NCI-H2227 treated with DMSO at 0.1 percent for 48 hours (cell line): ENCODE data around the gene RUBCNL.

Source experiments
- DNase-seq: peaks from one replicate; lab custom pipeline; 2025; lab: John Stamatoyannopoulos, UW

Gene RUBCNL

DNA sequence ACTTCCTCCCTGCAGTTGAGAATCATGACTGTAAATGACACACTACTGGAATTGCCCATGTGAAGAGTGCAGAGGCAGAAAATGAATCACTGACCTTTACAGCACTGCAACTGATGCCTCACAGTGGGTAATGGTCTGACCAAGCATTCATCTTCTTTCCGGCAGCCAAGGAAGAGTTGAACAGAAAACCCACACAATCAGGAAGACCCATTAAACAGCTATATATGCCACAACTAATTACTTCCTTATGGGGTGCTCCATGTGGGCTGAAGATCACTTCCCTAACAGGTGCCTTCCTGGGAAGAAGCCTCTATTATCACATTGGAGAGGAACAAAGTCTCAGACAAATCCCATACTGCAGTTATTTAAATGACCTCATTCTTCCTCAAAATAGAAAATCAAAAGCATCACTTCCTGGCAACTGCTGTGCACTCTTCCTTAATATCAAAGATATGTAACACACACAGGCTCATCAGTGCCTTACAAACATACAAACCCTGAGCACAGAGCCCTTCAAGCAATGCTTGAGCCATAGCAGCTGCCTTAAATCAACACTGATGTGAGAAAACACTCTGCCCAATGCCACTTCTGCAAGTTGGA lies 45.8 kb downstream of the RUBCNL start:
- no peak for DNase-seq

DNA sequence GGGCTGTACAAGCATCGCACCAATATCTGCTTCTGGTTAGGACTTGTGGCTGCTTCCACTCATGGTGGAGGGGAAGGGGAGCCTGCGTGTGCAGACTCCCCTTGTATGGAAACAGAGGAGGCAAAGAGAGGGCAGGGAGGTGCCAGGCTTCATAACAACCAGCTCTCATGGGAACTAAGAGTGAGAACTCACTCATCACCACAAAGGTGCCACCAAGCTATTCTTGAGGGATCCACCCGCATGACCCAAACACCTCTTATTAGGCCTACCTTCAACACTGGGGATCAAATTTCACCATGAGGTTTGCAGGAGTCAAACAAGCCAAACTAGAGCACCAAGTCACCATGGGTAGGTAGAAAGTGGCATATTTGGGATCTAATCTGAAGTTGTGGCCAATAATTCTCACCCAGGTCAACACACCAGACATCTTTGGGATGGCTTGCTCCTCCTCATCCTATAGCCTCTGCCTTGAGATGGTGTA lies 46.4 kb downstream of the RUBCNL start:
- DNase-seq = no peak

DNA sequence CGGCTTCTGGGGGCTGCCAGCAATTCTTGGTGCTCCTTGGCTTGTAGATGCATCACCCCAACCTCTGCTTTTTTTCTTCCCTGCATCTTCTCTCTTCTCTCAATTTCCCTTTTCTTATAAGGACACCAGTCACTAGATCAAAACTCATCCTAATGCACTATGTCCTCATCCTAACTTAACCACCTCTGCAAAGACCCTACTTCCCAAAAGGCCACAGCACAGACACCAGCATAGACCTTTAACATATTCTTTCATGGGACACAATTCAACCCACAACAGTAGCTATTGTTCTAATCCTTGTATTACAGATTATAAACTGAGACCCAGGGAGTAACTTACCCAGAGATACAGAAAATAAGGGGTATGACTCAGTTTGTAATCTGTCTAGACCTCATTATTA lies 47.0 kb downstream of the RUBCNL start:
- no peak for DNase-seq

DNA sequence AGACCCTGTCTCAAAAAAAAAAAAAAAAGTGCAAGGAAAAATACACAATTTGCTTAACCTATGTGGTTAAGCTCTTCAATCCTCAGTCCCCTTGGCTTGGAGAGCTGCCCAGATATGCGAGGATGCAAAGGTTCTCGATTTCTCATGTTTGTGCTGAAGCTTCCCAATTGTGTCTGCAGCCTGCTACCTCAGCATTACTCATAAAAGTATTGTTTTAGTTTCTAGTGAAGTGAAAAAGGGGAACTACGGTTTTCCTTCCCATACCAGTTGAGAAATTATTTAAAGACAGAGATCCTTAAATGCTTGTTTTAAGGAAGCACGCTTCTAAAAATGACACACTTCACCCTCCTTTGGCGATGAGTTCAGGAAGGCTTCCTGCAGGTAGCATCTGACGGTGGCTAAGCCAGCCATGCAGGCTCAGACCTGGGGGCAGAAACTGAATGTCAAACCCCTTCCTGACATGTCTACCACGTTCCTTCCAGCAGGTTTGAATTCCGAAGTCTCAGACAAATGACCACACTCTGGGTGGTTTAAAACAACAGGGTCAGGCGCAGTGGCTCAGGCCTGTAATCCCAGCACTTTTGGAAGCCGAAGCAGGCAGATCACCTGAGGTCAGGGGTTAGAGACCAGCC lies 47.9 kb downstream of the RUBCNL start:
- DNase-seq = no peak

DNA sequence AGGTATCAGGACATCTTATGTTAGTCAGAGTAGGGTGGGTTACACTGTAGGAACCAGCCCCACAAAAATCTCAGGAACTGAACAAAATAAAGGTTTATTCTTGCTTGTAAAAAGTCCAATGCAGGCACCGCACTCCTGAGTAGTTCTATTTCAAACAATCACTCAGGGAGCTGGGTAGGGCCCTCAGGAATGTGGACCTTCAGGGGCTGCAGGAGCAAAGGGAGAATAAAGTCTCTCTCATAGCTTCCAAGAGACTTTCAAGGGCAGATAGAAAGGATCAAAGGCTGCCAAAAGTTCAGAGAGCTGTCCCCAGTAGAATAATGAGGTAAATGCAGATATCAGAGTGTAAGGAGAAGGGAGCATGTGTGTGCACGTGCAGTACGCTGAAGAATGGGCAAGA lies 49.4 kb downstream of the RUBCNL start:
- no peak for DNase-seq

DNA sequence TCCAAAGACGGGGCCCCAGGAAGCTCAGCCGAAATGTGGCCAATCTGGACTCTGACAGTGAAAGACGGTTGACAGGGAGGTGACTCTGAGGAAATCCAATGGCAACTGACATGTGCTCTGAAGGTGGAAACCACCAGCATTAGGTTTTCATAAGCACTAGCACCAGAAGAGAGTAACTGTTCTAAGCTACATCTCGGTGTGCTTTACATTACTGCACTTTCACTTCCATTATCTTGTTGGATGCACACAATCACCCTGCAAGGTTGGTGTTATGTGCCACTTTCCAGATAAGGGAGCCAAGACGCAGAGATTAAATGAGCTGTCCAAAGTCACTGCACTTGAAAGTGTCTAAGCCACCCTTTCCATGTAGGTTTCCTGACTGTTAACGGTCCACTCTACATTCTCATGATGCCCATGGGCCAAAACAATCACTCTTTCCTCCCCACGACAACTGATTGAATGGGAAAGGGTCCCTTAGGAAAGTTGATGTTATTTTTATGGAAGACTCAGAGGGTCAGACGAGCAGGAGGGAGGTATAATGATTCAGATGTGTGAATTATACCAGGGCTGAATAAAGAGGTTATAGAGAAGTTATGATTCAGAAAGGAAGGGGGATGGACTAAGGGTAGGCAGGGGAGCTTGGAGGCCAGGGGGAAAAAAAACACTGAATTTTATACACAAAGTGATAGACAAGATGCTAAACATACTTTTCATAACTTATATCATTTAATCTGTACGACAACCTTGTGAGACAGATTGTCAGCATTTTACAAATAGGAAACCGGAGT lies 52.8 kb downstream of the RUBCNL start:
- no peak for DNase-seq

DNA sequence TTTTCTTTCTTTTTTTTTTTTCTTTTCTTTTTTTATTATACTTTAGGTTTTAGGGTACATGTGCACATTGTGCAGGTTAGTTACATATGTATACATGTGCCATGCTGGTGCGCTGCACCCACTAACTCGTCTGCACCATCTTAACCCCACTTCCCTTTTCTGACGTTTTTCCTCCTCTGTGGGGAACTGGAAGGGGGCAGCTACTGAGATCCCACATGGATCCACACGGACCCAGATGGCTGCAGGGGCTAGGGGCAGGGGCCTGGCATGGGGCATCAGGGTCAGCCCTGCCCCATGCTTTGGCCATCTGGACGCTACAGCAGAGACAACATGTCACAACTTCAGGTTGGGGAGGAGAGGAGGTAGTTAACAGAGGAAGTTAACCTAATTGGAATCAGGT lies 54.3 kb downstream of the RUBCNL start:
- DNase-seq = no peak

DNA sequence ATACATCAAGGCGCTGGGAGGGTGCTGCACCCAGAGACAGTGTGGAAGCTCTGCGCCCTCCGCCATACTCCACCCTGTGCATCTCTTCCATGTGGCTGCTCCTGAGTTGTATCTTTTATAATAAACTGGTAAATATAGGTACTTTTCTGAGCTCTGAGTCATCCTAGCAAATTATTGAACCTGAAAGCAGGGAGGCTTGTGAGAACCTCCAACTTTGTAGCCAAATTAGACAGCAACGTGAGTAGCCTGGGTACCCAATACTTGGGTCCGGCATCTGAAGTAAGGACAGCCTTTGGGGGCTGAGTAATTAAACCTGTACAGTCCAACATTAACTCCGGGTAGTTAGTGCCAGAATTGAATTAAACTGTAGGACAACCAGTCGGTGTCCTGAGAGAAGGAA lies 57.4 kb downstream of the RUBCNL start:
- DNase-seq = no peak

DNA sequence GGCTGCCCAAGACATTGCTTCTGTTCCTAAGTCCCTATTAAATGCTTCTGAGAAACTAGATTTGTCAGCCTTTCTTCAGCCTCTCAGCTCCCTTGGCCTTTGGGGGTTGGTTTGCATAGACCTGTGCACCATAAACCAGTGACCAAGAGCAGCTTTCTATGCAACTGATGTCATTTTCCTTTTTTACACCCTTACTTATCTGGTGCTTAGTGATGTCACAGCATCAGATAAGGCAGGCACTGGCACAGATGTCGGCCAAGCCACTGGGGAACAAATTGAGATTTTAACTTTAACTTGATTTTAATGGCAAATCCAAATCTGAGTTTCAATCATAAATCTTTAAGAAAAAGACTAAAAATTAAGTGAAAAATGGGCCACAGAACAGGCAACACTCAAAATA lies 59.8 kb downstream of the RUBCNL start:
- DNase-seq = no peak

DNA sequence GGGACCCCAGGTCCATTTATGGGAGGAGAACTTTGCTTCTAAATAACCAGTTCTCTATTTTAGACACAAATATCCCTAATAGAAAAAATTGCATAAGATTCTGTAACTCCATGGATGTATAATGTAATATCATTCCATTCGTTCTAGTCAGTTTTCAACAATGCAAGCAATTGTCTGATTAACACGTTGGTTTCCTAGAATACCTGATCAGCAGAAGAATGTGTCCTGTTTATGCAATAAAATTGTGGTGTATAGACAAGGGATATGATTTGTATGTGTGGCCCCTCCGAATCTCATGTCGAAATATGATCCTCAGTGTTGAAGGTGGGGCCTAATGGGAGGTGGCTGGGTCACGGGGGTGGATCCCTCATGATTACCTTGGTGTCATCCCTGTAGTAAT lies 62.1 kb downstream of the RUBCNL start:
- no peak for DNase-seq

DNA sequence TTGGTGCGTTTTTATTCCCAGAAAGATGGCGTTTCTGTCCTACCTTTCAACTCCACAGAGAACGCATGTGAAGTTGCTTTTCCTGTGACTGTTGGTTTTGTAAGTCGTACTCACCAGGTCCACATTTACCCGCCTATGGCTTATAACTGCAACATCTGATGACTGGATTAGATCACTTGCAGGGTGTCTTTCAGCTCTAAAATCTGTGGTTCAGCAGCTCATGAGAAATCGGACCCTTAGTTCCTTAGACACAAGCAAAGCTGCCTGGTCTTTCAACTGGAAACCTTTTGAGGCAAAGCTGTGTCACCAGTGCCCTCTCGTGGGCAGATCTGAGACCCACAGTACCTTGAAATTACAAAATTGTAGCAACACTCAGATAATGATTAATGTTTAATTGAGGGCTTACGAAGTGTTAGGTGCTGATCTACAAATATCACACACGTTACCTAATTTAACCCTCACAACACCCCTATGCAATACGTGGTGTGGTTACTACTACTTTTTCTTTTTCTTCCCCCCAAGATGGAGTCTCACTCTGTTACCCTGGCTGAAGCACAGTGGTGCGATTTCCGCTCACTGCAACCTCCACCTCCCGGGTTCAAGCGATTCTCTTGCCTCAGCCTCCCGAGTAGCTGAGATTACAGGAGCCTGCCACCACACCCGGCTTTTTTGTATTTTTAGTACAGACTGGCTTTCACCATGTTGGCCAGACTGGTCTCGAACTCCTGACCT lies 65.4 kb downstream of the RUBCNL start:
- DNase-seq = no peak

DNA sequence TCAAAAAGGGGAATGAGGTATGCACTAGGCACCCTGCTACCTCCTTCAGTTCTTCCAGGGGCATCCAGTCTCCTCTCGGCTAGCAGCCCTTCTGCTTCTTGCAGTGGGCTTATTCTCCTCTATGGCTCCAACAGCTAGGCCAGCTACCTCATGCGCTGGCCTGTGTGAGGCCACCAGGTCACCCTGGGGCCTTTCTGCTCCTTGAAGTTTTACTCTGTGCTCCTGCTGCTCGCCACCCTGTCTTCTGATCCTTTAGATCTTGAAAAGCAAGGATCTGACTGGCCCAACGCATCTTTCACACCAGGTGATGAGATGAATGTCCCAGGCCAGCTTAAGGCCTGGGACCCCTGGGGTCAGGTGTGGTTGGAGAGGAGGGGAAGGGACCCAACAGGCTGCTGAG lies 66.2 kb downstream of the RUBCNL start:
- DNase-seq = no peak

DNA sequence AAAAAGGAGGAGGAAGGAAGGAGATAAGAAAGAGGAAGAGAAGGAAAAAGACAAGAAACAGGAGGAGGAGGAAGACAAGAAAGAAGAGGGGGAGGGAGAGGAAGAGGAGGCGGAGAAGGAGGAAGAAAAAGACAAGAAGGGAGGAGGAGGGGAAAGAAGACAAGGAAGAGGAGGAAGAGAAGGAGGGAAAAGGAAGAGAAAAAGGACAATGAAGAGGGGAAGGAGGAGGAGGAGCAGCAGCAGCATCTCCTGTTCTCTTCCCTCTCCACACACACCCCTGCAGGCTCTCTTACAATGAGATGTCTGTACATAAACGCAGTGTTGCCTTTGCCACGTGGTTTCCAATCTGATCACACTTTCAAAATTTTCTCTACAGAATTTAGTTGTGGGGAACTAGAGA lies 66.6 kb downstream of the RUBCNL start:
- no peak for DNase-seq

DNA sequence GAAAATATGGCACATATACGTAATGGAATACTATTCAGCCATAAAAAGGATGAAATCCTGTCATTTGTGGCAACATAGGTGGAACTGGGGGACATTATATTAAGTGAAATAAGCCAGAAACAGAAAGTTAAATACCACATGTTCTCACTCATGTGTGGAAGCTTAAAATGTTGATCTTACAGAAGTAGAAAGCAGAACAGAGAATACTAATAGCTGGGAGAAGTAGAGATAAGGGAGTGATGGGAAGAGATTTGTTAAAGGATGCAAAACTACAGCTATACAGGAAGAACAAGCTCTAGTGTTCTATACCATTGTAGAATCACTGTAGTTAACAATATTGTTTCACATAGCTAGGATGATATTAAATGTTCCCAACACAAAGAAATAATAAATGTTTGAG lies 68.1 kb downstream of the RUBCNL start:
- no peak for DNase-seq

DNA sequence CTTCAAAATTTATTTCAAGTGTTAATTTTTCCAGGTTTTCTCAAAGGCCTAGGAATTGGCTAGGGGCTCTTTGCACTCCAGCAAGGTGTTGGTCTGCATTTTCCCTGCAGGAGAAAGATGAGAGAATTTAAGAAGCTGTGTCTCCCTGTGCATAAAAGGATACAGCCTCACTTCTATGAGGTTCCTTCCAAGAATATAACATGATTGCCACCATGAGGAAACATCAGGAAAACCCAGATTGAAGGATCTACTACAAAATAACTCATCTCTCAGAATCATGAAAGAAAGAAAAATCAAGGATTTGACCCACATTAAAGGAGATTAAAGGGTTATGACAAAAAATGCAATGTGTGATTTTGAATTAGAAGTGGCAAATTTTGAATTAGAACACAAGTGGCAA lies 69.9 kb downstream of the RUBCNL start:
- DNase-seq = no peak

DNA sequence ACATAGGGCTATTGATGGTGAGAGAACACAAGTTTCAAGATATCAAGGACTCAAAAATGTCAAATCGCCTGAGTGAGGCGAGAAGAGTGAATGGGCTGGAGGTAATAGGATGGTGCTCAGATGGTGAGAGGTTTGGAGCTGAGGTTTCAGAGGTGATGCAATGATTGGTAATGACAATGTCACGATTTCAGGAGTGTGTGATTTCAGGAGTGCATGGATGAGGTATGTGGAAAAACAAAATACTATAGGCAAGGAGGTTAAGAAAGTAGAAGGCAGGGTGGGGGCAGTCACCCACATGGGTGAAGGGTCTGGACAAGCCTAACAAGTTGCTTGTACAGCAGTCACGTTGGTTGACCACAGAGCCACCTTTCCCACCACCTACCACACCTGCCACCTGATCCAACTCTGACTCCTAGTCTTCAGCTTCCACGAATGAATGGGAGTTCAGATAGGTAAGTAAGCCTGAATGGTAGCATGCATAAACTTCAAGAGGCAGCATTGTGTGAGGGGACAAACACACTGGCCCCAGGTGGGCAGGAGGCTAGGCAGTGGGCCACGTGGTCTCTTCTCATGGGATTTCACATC lies 71.5 kb downstream of the RUBCNL start:
- no peak for DNase-seq

DNA sequence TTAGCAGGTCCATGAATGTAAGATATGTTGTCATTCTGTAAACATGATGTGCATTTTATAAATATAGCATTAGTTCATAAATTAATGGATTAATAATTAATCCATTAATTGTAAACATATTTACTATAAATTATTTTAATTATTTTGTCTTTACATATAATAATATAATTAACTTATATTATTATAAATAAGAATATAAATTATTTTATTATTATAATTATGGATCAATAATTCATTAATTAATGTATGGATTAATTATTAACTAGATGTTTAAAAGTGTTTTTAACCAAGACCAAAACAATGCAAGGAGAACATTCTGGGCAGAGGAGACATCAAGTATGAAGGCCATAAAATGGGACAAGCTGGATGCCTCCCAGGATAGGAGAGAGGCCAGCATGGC lies 72.0 kb downstream of the RUBCNL start:
- no peak for DNase-seq

DNA sequence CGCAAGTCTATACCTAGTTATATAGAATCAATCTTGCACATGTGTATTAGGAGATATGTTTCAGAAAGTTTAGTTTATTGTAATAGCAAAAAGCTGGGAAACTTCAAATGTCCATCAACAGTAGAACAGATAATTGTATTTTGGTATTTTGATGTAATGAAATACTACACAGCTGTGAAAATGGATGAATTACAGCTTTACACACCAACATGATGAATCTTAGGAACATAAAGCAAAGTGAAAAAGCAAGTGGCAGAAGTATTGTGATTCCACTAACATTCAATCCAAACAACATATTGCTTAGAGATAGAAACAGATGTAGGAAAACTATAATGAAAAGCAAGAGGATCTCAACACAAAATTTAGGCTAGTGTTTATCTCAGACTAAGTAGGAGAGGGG lies 72.5 kb downstream of the RUBCNL start:
- DNase-seq = no peak

DNA sequence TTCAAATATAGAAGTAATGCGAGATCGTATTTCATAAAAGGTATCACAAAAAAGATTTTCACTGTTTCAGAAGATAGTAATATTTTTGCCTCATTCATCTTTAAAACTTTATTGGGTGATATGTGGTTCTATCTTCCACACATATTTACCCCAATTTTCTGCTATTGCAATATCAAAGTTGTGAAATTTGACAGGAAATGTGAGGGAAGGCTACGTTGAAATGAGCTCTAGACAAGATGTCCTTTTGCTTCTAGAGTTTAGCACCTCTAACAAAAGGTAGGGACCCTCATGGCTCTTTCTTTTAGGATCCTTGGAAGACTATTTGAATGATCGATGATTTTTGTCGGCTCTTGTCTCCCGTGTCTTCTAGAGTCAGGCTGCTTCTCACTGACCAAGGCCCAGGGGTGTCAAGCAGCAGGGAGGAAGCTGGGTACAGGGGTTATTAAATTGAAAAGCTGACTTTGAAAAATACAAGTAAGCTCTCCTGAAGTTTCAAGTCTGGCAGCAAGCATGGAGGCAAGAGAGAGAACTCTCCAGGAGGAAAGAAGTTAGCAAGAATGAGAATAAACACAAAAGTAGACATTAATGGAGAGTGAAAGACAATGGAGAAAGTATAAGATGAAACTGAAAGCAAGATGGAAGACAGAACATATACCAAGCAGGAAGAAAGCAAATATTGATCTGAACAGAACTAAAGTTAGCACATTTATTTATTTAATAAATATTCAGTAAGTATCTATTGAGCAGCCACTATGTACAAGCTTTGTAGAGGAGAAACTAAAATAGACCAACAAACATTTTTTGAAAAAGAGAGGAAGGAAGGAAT lies 73.4 kb downstream of the RUBCNL start:
- no peak for DNase-seq

DNA sequence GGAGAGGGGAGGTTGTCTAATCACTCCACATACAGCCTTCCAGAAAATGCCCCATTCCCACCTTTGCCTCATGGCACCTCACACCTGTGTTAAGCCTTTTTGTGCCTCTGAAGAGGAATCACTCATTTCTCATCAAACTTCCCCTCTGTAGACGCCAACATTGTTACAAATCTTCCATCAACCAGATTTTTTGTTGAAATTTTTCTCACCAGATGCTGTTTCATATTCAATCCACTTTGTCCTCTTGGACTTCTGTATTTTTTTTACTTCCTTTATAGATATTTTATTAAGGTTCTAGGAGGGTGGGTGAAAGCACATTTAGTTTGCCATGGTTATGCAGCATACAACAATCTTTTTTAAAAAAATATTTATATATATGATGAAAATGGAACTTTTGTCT lies 74.0 kb downstream of the RUBCNL start:
- no peak for DNase-seq

DNA sequence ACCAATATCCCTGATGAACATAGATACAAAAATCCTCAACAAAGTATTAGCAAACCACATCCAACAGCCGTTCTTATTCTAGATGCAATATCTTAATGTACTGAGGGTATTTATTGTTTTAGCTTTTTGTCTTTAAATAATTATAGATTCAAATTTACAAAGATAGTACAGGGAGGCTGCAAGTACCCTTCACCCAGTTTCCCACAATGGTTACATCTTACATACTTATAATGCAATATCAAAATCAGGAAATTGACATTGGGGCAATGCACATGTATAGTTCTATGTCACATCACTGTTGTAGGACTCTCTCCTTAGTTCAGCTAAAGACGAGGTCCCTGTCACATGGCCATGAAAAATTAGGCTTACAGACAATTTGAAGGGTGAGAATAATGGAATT lies 75.8 kb downstream of the RUBCNL start:
- DNase-seq = no peak

DNA sequence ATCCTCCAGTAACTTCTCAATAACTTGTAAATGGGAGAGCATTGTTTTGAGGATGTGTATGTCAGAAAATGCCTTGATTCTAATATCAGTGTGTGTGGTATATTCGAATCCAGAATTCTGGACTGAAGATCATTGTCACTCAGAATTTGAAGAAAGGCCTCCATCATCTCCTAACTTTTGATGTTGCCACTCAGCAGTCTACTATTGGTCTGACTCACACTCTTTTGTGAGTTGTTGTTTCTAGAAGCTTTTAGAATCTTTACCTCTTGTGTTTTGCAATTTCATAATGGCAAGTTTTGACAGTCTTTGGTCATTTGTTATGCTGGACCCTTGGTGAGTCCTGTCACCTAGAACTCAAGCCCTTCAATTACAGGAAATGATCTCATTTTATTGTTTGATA lies 77.0 kb downstream of the RUBCNL start:
- DNase-seq = no peak
